Stimulated activated naive CD4-positive, alpha-beta T cell treated with Interleukin-2 at 50 U/mL for 16 hours (primary cell): ENCODE measurements around the gene PTCD1.

Experiments
- DNase-seq: peaks from one replicate; lab custom pipeline; 2025; lab: John Stamatoyannopoulos, UW

The PTCD1 gene

DNA sequence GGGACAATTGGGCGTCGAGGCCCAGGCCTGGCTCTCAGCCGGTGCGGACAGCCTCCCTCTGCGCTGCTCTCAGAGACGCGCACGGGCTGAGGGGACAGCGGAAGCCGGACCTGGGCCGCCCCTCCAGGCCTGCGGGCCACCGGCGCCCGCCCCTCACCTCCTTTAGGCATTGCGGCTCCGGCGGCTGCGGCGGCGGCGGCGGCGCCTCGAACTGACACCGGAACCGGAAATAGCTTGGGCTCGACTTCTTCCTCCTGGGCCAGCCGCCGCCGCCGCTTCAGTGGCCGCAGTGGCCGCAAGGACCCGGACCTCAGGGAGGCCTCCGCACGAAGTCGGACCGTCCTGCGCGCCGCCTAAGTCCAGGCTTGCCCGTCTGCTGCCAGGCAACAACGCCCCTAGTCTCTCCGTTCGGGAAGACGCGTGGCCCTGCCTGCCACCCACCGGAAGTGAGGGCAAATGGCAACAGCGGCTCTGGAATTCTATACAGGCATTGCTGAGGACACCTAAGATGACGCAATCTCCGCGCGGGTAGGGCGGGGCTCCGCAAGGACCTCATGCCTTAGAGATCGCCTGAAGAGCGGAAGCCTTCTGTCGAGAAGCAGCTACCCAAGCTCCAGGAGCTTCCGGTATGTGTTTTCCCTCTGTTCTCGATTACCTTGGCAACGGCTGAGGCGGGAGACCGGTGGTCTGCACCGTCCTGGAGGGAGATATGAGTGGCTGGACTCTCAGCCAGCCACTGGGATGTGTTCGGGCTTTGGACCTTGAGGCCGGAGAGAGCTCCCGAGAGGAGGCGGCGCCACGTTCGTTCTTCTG is 30.0 kb downstream of the PTCD1 start, which contains the start of the genes BUD31 and PDAP1:
Gene BUD31, plus strand, starts transcription at position 591 of the 813 bp plus-strand sequence. CDS start 2,124 bp downstream, outside the sequence.
Gene PDAP1, minus strand, starts transcription at position 219 of the 813 bp plus-strand sequence. Its CDS starts 49 bp downstream, at position 170.
- DNase-seq = peak; percentile 93

GRCh38 chr7:99407872-99408378 is 30.7 kb downstream of the PTCD1 start:
- peak; percentile 29 for DNase-seq

DNA sequence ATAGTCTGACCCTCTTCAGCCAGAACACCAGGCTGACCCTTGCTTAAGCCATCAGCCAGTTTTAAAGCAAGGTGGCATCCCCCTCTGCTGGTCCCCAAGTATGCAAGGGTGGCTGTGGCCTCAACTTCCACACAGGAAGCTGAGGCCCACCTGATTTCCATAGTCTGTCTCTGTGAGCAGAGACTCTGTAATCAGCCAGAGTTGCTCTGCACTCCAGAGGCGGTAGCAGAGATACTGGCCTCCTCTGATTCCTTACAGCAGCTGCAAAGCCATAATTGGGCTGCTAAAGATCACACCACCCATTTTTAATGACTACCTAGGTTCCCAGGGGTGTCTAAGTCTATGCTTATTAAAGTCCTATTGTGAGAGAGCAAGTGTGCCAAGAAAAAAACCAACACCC is 32.0 kb downstream of the PTCD1 start:
- no peak for DNase-seq

- DNase-seq = no peak
Observed at GRCh38 chr7:99404977-99405320, 33.6 kb downstream of the PTCD1 start.

GRCh38 chr7:99404235-99404976 is 34.2 kb downstream of the PTCD1 start:
- DNase-seq = no peak

DNA sequence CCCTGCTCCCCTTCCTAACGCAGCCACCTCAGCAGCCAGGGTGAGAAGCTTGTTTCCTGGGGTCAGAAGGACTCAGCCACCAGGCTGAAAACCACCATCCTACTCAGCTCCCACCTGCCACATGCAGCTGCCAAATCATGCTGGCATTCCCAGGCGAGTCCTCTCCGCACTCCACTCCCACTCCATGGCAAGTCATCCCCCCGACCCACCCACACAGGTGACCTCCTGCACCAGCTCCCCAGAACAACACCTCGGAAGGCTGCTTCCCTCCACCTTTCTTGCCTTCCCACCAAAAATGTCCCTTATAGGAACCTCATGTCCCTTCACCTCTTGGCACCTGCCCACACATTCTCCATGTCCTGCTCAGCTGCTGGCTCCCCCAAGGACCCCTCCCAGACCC is 34.8 kb downstream of the PTCD1 start:
- DNase-seq = no peak

DNA sequence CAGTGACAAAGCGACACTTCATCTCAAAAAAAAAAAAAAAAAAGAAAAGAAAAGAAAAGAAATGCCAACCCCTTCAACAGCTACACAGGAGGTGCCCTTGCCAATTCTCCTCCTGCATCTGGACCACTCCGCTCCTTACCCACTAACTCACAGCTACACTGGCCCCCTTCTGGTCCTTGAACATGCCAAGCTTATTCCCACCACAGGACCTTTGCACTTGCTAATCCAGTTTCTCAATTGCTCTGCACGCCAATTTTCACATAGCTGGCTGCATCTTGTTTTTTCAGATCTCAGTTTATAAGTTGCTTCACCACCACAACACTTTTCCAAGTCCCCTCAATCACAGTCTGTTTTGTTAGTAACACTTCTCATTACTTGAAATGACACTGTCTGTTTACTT is 35.7 kb downstream of the PTCD1 start:
- DNase-seq = no peak

DNA sequence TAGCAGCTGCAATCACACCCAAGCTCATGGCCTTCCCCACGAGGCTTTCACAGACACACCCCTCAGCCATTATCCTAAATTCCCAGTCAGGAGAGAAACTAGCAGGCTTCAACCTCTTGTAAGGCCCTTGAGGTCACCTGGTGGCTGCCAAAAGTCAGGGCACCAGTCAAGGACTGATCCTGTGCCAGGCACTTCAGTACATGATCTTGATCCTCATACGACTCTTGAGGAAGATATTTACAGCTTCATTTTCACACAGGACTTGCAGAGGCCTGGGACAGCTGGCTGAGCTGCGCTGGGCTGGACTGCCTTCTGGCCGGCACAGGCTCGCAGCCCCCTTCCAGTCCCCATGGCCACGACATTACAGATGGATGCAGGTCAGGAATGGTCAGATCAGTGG is 39.0 kb downstream of the PTCD1 start:
- DNase-seq = no peak

DNA sequence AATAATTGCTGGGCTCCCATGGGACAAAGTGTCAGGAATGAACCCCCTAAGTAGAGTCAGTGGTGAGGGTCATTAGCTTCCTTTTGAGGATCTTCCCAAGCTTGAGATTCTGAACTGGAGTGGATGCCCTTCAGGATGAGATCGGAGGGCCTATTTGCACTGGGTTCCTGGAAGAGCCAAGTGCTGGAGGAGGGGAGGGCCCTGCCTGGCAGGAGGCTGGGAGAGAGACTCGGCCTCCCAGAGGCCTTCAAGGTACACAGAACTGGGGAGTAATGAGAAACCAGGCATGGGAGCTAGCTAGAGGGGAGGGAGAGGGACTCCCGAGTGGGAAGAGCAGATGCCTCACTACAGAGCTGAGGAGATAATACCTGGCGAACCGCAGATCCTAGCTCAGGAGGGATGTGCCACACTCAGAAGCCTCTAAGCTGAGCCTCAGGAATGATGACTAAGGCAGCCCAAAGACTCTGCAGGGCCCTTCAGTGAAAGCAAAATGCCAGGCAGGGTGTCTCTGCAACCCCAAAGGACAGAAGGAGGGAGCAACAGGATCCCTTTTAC is 39.6 kb downstream of the PTCD1 start:
- DNase-seq = no peak

- DNase-seq = no peak
Observed at GRCh38 chr7:99397297-99397983, 41.2 kb downstream of the PTCD1 start.

DNA sequence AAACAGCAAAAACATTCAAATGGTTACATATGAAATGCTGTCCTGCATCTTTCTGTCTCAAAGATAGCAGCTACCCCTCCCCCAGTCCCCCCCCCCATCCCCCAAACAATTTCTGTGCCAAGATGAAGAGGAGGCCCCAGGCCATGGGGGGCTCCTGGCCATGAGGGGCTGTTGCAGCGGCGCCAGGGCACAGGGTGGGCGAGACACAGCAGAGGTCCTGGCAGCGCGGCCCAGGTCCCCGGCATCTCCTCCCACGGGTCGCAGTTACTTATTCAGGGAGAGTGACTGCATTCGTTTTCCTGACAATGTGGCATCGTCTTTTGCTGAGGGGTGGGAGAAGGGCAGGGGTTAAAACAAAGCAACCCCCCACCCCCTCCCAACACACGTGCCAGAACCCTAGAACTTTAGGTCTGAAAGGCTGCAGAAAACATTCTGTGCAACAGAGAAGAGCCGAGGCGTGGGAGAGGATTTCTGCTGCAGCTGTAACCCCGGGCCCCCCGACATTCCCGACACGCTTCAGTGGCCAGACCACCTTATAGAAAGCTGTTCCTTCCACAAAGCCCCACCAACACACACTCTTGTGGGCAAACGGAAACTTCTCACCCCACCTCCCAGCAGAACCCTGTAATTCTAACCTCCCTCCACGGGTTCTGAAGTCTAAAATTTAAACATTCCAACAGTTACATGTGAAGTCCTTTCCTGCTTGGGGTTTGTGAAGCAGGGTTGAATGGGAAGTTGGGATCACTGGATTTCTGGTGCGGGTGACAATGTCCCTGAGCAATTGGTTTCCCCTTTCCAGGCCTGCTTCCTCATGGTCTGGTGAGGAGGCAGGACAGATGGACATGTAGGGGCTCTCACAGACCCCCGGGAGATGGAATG is 41.9 kb downstream of the PTCD1 start:
- DNase-seq = no peak

- DNase-seq = no peak
Observed at GRCh38 chr7:99395616-99396327, 42.8 kb downstream of the PTCD1 start.

DNA sequence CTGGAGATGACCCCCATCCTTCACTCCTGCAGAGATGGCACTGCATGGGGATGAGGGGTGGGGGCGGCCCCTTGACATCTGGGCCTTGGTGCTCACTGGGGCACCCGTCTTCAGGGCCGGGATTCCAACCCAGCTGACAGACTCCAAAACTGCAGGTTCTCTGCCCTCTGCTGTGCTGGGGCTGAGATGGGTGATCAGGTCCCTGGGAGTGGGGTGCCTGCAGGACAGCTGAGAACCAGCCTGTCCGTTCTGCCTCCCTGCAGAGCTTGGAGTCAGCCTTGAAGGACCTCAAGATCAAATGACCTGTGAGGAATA is 44.5 kb downstream of the PTCD1 start:
- DNase-seq = no peak

- no peak for DNase-seq
Observed at GRCh38 chr7:99393355-99394187, 45.0 kb downstream of the PTCD1 start.

DNA sequence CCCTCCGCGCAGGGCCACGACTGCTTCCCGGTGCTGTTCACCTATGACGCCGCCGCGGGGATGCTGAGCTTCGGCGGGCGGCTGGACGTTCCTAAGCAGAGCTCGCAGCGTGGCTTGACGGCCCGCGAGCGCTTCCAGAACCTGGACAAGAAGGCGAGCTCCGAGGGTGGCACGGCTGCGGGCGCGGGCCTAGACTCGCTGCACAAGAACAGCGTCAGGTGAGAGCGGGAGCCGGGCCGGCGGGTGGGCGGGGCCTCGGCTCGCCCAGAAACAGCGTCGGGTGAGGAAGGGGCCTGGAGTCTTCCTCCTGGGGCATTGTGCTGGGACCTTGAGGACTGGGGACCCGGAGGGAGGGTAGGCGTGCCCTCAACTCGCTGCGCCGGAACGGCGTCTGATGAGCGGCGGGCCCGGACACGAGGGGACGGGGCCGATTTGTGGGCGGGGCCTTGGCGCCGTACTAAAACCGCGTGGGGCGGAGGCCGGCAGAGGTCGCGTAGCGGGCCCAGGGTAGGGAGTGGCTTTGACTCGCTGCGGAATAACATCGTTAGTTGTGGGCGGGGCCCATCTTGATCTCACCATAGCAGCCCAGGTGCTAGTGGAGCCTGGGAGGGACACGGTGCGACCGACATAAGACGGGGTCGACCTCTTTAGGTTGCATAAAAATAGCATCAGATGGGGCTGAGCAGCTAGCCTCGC is 45.8 kb downstream of the PTCD1 start:
- DNase-seq = peak; percentile 78

DNA sequence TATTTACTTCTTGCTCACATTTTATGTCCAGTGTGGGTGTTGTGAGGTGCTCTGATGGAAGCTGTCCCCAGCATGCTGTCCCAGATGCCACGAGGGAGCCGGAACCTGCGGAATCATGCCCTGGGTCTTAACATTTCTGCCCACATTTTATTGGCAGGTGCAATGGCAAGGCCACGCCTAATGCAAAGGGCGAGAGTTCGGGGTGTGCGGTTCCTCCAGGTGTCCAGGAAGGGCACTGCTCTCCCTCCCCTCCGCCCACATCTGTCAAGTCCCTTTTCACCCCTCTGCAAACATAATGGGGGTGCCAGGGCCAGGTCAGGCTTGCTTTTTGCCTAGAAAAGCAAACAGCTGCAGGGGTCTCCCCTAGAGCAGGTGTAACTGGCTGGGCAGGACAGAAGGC is 46.6 kb downstream of the PTCD1 start:
- no peak for DNase-seq

DNA sequence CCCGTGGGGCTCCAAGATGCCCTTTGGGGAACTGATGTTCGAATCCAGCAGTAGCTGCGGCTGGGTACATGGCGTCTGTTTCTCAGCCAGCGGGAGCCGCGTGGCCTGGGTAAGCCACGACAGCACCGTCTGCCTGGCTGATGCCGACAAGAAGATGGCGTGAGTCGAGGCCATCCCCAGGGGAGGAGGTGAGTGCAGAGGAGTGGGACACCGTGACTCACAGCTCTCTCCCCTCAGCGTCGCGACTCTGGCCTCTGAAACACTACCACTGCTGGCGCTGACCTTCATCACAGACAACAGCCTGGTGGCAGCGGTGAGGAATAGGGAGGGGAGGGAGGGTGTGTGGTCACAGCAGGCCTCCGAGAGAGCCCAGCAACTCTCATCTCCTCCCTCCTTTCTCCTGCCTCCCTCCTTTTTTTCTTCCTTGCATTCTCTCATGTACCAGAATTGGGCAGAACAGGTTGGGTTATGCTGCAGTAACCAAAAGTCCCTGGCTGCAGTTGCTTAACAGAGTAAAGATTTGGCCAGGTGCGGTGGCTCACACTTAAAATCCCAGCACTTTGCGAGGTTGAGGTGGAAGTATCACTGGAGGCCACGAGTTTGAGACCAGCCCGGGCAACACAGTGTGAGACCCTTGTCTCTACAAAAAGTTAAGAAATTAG is 47.5 kb downstream of the PTCD1 start:
- DNase-seq = no peak

GRCh38 chr7:99389772-99390171 is 48.8 kb downstream of the PTCD1 start:
- no peak for DNase-seq

DNA sequence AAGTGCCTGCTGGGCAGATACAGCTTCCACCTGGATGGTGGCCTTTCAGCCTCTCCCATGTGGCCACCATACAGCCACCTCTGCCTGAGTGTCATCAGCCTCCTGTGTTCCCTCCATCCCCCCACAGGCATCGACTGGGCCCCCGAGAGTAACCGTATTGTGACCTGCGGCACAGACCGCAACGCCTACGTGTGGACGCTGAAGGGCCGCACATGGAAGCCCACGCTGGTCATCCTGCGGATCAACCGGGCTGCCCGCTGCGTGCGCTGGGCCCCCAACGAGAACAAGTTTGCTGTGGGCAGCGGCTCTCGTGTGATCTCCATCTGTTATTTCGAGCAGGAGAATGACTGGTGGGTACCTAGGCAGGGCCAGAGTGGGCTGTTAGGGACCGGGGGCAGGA is 50.7 kb downstream of the PTCD1 start:
- no peak for DNase-seq
